ENCODE measurements around the gene FNDC11. TPM values are rescaled to one million over a fixed set of nuclear protein-coding genes. Genes with fewer than 3 reads are reported as not detected.
"Not testable (repeated sequence)": the region's sequence is repeated elsewhere in the genome, so short reads cannot be mapped to it uniquely, and the experiment has no call there.

The FNDC11 gene
- polyA plus RNA-seq, 3 donors, result 0.17 to 1.0 (median 0.36) TPM

GRCh38 chr20:63546956-63547724 lies 6.8 kb upstream of the FNDC11 start:
- 44 to 60% (median 60%) methylated on average over 58 of the region's 58 CpGs for WGBS, 3 donors

DNA sequence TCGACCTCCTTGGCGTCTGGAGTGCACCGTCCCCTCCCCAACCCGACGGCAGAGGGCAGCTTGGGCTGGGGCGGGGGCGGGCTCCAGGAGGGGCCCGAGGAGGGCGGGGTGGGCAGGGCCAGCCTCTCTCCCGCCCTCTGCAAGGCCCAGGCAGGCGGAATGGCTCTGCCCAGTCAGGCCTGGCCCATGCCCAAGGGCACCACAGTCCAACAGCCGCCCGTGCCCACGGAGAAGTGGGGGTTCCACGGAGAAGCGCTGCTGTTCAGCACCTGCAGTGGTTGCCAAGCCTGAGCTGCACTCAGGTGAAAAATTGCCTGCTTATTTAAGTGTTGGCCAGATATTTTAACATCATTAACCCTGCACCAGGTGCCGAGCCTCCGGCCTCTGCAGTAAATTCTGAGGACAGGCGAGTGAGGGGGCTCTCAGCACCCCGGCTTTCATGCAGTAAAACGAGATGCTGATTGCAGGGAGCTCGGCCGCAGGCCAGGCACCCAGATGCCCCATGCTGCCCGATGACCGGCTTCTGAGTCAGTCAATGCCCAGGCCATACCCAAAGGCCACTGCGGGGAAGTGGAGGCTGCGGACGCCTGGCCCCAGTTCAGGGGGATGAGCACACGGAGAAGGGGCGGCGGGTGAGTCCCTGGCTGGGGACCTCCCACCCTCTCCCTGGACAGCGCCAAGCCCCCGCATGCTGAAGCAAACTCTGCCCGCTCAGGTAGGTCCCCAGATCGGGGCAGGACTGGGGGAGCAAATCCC lies 6.1 kb upstream of the FNDC11 start, which contains the start of gene SRMS:
Gene SRMS (minus strand): TSS at position 25 of the 756 bp plus-strand sequence. CDS start 286 bp downstream, outside the sequence.
- no peak within 1 kb of the TSS for H3K27ac ChIP-seq (ENCODE audit: low read depth, low read length)
- WGBS, 3 donors, result 48 to 56% (median 52%) methylated on average over 31 to 35 of the region's 35 CpGs

More at GRCh38 chr20:63546956-63547724, 6.8 kb upstream of the FNDC11 start:
- no peak overlapping the region for H3K27ac ChIP-seq (ENCODE audit: low read depth, low read length)

GRCh38 chr20:63548542-63548941 lies 5.4 kb upstream of the FNDC11 start:
- no peak overlapping the region for H3K27ac ChIP-seq (ENCODE audit: low read depth, low read length)
- WGBS, 3 donors, result 25 to 46% (median 39%) methylated on average over 11 of the region's 11 CpGs

- 28 to 29% (median 28%) methylated on average over 8 to 18 of the region's 25 CpGs for WGBS, 3 donors
- no peak overlapping the region for H3K27ac ChIP-seq (ENCODE audit: low read depth, low read length)
Observed at GRCh38 chr20:63549019-63549418, 4.9 kb upstream of the FNDC11 start.

- no peak overlapping the region for H3K27ac ChIP-seq (ENCODE audit: low read depth, low read length)
- WGBS, 3 donors, result 75 to 86% (median 83%) methylated on average over 18 of the region's 18 CpGs
Observed at GRCh38 chr20:63549679-63550282, 4.2 kb upstream of the FNDC11 start.

DNA sequence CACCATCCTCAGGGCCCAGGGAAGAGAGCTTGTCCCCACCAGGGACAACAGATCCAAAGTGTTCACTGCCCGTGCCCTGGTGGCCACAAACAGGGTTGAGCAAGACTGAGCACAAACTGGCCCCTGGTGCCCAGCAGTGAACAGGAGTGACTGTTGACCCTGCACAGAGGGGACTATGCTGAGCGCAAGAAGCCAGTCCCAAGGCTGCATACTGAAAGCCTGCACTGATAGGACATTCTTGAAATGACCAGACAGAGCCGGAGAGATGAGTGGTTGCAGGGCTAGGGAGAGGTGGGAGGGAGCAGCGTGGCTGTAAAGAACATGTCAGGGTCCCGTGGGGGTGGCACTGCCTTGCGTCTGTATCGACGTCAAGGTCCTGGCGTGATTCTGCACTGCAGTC lies 2.9 kb upstream of the FNDC11 start:
- no peak overlapping the region for H3K27ac ChIP-seq (ENCODE audit: low read depth, low read length)
- 50 to 52% (median 51%) methylated on average over 9 of the region's 9 CpGs for WGBS, 3 donors

- H3K27ac ChIP-seq (ENCODE audit: low read depth, low read length), result no peak overlapping the region
- WGBS, 3 donors, result 33 to 51% (median 34%) methylated on average over 15 of the region's 15 CpGs
Observed at GRCh38 chr20:63552481-63553249, 1.3 kb upstream of the FNDC11 start.

- no peak overlapping the region for H3K27ac ChIP-seq (ENCODE audit: low read depth, low read length)
- 2 to 3% (median 3%) methylated on average over 25 to 36 of the region's 37 CpGs for WGBS, 3 donors
Observed at GRCh38 chr20:63553251-63553932, 567 bp upstream of the FNDC11 start.

- 73 to 77% (median 74%) methylated on average over 36 to 38 of the region's 38 CpGs for WGBS, 3 donors
- no peak overlapping the region for H3K27ac ChIP-seq (ENCODE audit: low read depth, low read length)
Observed at GRCh38 chr20:63554361-63555278, 661 bp downstream of the FNDC11 start.

GRCh38 chr20:63555661-63556381 lies 1.9 kb downstream of the FNDC11 start:
- H3K27ac ChIP-seq (ENCODE audit: low read depth, low read length), result no peak overlapping the region
- WGBS, 3 donors, result 94 to 96% (median 95%) methylated on average over 45 of the region's 45 CpGs

DNA sequence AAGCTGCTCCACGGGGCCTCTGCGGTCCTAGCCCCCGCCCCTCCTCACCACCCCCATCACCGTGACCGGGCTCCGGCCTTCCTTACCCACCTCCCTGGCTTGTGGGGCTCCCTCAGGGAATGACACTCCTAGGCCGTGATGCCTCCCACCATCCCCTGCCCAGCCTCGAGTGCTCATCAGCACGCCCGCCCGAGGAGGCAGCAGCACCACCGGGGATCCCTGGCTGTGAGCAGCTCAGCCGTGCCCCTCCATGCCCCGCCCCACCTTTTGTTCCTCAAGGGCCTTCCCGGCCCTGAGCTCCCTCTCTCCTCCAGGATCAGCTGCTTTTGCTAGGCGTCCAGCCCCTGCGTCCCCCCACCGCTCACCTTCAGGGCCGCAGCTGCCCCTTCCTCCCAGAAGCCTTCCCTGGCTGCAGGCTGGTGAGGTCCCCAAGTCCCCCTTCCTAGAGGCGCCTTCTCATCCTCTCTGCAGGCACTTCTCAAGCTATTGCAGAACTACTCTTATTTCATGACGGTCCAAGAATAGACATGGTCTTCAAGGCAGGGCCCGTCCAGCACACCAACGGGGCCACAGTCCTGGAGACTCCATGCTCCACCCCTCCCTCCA lies 3.0 kb downstream of the FNDC11 start:
- no peak overlapping the region for H3K27ac ChIP-seq (ENCODE audit: low read depth, low read length)
- 70 to 86% (median 78%) methylated on average over 17 to 23 of the region's 23 CpGs for WGBS, 3 donors

GRCh38 chr20:63557481-63557891 lies 3.5 kb downstream of the FNDC11 start:
- WGBS, 3 donors, result 88 to 92% (median 91%) methylated on average over 18 to 19 of the region's 19 CpGs
- no peak overlapping the region for H3K27ac ChIP-seq (ENCODE audit: low read depth, low read length)

GRCh38 chr20:63558804-63559484 lies 5.0 kb downstream of the FNDC11 start:
- no peak overlapping the region for H3K27ac ChIP-seq (ENCODE audit: low read depth, low read length)
- 89 to 94% (median 94%) methylated on average over 14 of the region's 14 CpGs for WGBS, 3 donors

GRCh38 chr20:63559485-63560332 lies 5.8 kb downstream of the FNDC11 start:
- 94 to 96% (median 95%) methylated on average over 20 to 30 of the region's 31 CpGs for WGBS, 3 donors
- not testable (repeated sequence) for H3K27ac ChIP-seq (ENCODE audit: low read depth, low read length)
